GM06990 (cell line): ENCODE measurements around the gene CKS1B.

ENCODE experiments used
- DNase-seq: peaks from one replicate; pipeline ENCODE4 v3.0.0-alpha.2; 2011; ENCODE audit not compliant: insufficient read length; ENCODE audit errors: extremely low read depth
- H3K27me3 ChIP-seq: replicated peaks from 2 replicates; pipeline ENCODE4 v1.6.0; 2011; ENCODE audit warnings: low read length; ENCODE audit not compliant: control insufficient read depth, insufficient read depth
- H3K36me3 ChIP-seq: 2 replicates; pipeline ENCODE4 v1.5.1; 2011; ENCODE audit warnings: low read length; ENCODE audit not compliant: control insufficient read depth, insufficient read depth
- H3K4me3 ChIP-seq: replicated peaks from 2 replicates; pipeline ENCODE4 v1.5.1; 2011; ENCODE audit warnings: low read depth, mild to moderate bottlenecking, control low read depth, low read length
- TF ChIP-seq, protein P1 (sequence below): IDR thresholded peaks from 2 replicates; pipeline ENCODE4 v1.5.1; 2011; ENCODE audit warnings: low read length, control low read depth, mild to moderate bottlenecking, inconsistent platforms; ENCODE audit not compliant: insufficient read depth, poor library complexity, severe bottlenecking

The CKS1B gene

GRCh38 chr1:154940213-154940560 lies 34.3 kb upstream of the CKS1B start:
- TF ChIP-seq, protein P1, sequence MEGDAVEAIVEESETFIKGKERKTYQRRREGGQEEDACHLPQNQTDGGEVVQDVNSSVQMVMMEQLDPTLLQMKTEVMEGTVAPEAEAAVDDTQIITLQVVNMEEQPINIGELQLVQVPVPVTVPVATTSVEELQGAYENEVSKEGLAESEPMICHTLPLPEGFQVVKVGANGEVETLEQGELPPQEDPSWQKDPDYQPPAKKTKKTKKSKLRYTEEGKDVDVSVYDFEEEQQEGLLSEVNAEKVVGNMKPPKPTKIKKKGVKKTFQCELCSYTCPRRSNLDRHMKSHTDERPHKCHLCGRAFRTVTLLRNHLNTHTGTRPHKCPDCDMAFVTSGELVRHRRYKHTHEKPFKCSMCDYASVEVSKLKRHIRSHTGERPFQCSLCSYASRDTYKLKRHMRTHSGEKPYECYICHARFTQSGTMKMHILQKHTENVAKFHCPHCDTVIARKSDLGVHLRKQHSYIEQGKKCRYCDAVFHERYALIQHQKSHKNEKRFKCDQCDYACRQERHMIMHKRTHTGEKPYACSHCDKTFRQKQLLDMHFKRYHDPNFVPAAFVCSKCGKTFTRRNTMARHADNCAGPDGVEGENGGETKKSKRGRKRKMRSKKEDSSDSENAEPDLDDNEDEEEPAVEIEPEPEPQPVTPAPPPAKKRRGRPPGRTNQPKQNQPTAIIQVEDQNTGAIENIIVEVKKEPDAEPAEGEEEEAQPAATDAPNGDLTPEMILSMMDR, result no peak
- no peaks in the 10 kb centered on the region for H3K36me3 ChIP-seq
- DNase-seq, result no peak
- no peaks in the 10 kb centered on the region for H3K27me3 ChIP-seq
- peak overlapping the region; percentile 71 for H3K4me3 ChIP-seq

DNA sequence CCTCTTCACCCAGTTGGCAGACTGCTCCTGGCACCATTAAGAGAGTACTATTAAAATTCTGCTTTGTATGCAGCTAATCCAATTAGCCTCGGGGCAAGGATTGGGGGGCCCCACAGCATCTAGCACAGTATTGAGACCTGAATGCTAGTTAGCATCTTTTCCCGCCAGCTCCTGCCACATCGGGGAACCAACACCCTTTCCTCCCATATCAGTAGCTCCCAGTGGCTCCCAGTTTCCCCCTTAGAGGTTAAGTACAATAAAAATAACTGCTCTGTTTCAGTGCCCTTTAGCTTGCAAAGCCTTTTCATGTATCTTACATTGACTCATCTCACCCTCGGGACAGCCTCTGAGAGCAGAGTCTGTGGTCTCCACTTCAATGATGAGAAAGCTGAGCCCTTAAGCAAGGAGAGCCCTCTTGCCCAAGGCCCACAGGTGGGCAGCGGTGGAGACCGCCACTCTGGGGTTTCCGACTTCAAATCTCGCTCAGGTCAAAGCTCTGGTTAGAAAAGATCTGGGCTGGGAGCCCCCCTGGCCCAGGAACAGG lies 33.8 kb upstream of the CKS1B start:
- DNase-seq, result peak; percentile 59
- H3K36me3 ChIP-seq, result peaks cover 2% of the 10 kb centered on the region
- no peaks in the 10 kb centered on the region for H3K27me3 ChIP-seq
- TF ChIP-seq, protein P1, result no peak
- H3K4me3 ChIP-seq, result peak overlapping the region; percentile 71

DNA sequence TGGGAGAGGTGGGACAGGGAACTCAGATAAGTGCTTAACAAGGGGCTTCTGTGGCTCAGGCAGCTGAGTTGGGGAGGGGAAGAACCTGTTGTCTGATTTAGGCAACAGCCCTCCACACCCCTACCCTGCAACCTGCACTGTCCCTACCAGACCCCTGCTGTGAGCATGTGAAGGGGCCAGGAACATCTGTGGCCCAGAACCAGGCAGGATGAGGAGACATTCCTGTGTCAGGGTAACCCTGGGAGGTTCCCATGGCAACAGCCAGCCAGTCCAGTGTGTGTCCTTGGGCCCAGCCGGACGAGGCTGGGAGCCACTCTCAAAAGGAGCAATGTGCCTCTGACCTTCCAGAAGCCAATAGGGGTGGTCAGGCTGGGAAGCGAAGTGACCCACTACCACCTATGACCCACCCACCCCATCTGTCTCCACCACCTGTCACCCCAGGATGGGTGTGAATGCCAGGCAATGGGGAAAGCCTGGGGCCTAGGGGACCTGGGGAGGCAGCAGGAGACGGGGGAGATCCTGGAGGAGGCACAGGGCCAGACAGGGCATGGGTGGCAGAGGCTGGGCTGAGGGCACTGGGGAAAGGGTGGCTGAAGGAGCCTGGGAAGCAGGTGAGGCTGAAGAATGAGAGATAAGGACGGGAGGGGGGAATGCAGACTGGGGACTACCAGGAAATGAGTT lies 33.0 kb upstream of the CKS1B start:
- Histone ChIP-seq H3K27me3 (no peaks in the 10 kb centered on the region), H3K4me3 (peak overlapping the region; percentile 71), H3K36me3 (peaks cover 8% of the 10 kb centered on the region)
- peak; percentile 43 for DNase-seq
- TF ChIP-seq, protein P1, result no peak

GRCh38 chr1:154943649-154944400 lies 30.7 kb upstream of the CKS1B start:
- TF ChIP-seq, protein P1, result peak; percentile 86
- H3K36me3 ChIP-seq, result peaks cover 16% of the 10 kb centered on the region

DNA sequence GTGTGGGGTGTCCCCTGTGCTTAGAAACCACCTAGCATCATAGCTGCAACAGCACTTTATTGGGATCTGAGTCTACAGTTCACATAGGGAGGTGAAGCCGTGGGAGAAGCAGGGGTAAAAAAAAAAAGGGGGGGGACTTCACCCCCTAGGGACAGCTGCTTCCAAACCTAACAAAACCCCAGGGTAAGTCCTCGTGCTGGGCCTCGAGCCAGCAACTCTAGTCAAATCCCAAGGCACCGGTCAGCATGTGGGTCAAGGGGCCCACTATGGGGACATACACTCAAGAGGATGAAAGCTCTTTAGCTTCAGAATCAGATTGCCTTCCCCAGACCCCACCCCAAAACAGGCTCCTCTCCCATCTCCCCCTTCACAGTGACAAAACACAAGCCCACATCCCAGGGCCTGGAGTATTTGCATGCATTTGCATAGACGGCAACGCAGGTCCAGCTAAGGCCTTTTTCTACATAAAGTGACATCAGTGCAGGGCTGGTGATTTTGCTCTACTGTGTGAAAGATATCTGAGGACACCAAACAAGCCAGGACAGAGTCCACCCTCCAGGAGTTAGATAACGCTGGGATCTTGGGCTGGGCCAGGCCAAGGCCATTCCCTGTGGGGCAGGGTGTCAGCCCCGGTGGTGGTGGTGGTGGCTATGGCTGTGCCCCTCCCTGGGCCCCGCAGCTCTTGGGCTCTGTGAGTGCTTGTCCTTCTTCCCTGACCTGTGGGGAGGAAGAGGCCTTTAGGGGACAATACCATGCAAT lies 29.9 kb upstream of the CKS1B start:
- no peak overlapping the region for H3K4me3 ChIP-seq
- peaks cover 16% of the 10 kb centered on the region for H3K36me3 ChIP-seq
- TF ChIP-seq, protein P1, result no peak
- no peak for DNase-seq
- no peaks in the 10 kb centered on the region for H3K27me3 ChIP-seq

More at GRCh38 chr1:154943649-154944400, 30.7 kb upstream of the CKS1B start:
- DNase-seq, result peak; percentile 48
- Histone ChIP-seq H3K4me3 (peak overlapping the region; percentile 19), H3K27me3 (no peaks in the 10 kb centered on the region)
